Lower leg skin (tissue), 4 donors: ENCODE results near the gene ZBTB16. TPM values are rescaled to one million over a fixed set of nuclear protein-coding genes. Genes with fewer than 3 reads are reported as not detected.

Experiments
- DNase-seq, 2 donors: peaks; one replicate each; pipeline ENCODE4 v3.0.0-alpha.2; 2019; ENCODE audit warnings: low spot score in 2 of 2
- H3K4me3 ChIP-seq: fragments of 200-600 bp; sonication (generic); 2 replicates; pipeline ENCODE4 v1.5.1; 2017; ENCODE audit warnings: mild to moderate bottlenecking, low read depth; ENCODE audit not compliant: poor library complexity, severe bottlenecking
- CTCF ChIP-seq, 3 donors: fragments of 450-650 bp; IDR thresholded peaks; one replicate each; pipeline ENCODE4 v1.5.1; 2016; ENCODE audit warnings: antibody characterized with exemption in 3 of 3, mild to moderate bottlenecking in 3 of 3, moderate library complexity in 2 of 3
- POLR2A ChIP-seq, 2 donors: fragments of 450-650 bp; IDR thresholded peaks; one replicate each; pipeline ENCODE4 v1.6.1; 2016 to 2017; ENCODE audit warnings: antibody characterized with exemption in 2 of 2, mild to moderate bottlenecking in 1 of 2, moderate library complexity in 1 of 2
- whole genome bisulfite sequencing, 2 donors: methylation state at CpG; one replicate each; pipeline ENCODE4 v1.1.5; 2018; 5-methylcytosine and 5-hydroxymethylcytosine counted together
- intact Hi-C: fragments of 100-400 bp; cut with DNase I; formaldehyde crosslinking; loops from one replicate; pipeline ENCODE4 v1.15.0; 2023; ENCODE audit warnings: low total_unique reads
- total RNA-seq, 4 donors: library from RNA; depleted of rRNA; stranded (reverse); fragments of >200 nt; gene quantifications; one replicate each; pipeline ENCODE4 v1.1.0, GENCODE V29; 2016

ZBTB16 gene
- total RNA-seq, 4 donors from 2014 or later: 167 to 369 (median 233) TPM

DNA sequence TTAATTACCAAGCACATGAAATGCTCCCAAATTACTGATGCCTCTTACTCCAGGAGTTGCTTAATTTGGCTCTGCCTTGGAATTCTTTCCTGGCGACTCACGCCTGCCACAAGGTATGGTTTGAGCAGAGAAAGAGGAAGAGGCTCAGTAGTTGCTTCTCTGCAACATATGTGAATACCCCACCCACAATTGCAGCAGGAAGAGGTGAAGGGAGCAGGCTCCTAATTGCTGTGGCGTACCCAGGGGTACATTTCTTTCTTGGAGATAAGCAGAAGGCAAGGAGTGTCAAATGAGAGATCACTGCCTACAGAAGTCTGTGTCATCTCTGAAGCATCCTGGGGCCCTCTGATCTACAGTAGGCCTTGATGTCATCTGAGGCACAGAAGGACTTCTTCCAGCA, 226.1 kb downstream of the ZBTB16 start:
- TF ChIP-seq CTCF (IDR thresholded peaks at IDR 0.05): no peak
- no peak for TF ChIP-seq POLR2A (IDR thresholded peaks at IDR 0.05)
- intact Hi-C loops: no loop called here
- no peak for DNase-seq
- 50 to 60% methylated on average over 3 of the region's 3 CpGs for WGBS, 2 donors
- no peak overlapping the region for H3K4me3 ChIP-seq

- TF ChIP-seq POLR2A (IDR thresholded peaks at IDR 0.05): no peak
- no peak for TF ChIP-seq CTCF (IDR thresholded peaks at IDR 0.05)
- intact Hi-C loops: no loop called here
These were observed 226.7 kb downstream of the ZBTB16 start for GRCh38 chr11:114286229-114286628.

GRCh38 chr11:114287154-114287553, 227.6 kb downstream of the ZBTB16 start:
- 85 to 87% methylated on average over 2 of the region's 2 CpGs for WGBS, 2 donors

More at GRCh38 chr11:114286229-114286628, 226.7 kb downstream of the ZBTB16 start:
- 94 to 96% methylated on average over 3 of the region's 3 CpGs for WGBS, 2 donors
- no peak for DNase-seq
- no peak overlapping the region for H3K4me3 ChIP-seq

DNA sequence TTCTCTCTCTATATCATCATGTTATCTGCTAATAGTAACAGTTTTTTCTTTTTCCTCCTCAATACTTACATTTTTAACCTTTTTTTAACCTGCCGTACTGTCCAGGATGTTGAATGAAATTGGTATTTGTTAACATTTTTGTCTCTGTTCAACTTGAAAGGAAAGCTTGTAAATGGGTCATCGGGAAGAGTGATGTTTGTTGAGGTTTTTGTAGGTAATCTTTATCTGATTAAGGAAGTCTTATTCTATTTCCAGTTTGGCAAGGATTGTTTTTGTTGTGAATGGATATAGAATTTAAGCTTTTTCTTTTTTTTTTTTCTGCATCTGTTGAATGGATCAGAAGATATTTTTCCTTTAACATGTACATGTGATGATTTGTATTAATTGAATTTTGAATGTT, 228.6 kb downstream of the ZBTB16 start:
- intact Hi-C loops: no loop called here
- DNase-seq: no peak
- WGBS, 2 donors: 64 to 73% methylated on average over 2 of the region's 2 CpGs
- no peak overlapping the region for H3K4me3 ChIP-seq
- TF ChIP-seq POLR2A (IDR thresholded peaks at IDR 0.05) (no peak), CTCF (IDR thresholded peaks at IDR 0.05) (no peak)

More at GRCh38 chr11:114287154-114287553, 227.6 kb downstream of the ZBTB16 start:
- TF ChIP-seq CTCF (IDR thresholded peaks at IDR 0.05) (no peak), POLR2A (IDR thresholded peaks at IDR 0.05) (no peak)
- DNase-seq: no peak
- intact Hi-C loops: no loop called here
- no peak overlapping the region for H3K4me3 ChIP-seq

- DNase-seq: no peak
- 86 to 91% methylated on average over 5 of the region's 5 CpGs for WGBS, 2 donors
- no peak overlapping the region for H3K4me3 ChIP-seq
- intact Hi-C loops: no loop called here
- TF ChIP-seq CTCF (IDR thresholded peaks at IDR 0.05): no peak
- TF ChIP-seq POLR2A (IDR thresholded peaks at IDR 0.05): no peak
These were observed 230.3 kb downstream of the ZBTB16 start for GRCh38 chr11:114289779-114290178.

DNA sequence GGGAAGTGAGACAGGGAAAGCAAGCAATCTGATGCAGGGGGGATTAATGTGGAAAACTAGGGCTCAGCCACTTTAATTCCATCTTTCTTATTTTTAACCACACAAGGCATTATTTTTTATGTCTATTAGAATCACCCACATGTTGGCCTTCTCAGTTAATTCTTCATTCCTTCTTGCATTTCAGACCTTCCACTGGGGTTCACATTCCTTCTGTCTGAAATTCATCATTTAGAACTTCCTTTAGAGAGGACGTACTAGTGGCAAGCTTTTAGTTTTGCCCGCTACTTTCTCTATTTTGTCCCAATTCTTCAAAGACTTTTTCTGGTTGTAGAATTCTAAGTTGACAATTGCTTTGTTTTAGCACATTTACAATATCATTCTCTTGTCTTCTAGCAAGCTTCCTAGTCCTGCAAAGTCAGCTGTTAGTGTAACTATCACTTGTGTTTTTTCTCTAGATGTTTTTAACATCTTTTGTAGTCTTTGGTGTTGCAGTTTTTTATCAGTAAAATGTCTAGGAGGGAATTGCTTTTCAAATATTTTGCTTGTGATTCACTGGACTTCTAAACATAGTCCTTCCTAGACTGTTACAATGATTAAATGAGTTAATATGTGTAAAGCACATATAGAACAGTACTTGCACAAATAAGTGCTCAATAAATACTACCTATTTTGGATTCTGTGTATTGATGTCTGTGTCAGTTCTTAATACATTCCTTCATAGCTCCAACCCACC, 231.2 kb downstream of the ZBTB16 start:
- H3K4me3 ChIP-seq: no peak overlapping the region
- TF ChIP-seq POLR2A (IDR thresholded peaks at IDR 0.05): no peak
- intact Hi-C loops: no loop called here
- no peak for DNase-seq
- 71 to 90% methylated on average over 2 of the region's 2 CpGs for WGBS, 2 donors
